ENCODE data around the gene PNPLA2.

The PNPLA2 gene

DNA sequence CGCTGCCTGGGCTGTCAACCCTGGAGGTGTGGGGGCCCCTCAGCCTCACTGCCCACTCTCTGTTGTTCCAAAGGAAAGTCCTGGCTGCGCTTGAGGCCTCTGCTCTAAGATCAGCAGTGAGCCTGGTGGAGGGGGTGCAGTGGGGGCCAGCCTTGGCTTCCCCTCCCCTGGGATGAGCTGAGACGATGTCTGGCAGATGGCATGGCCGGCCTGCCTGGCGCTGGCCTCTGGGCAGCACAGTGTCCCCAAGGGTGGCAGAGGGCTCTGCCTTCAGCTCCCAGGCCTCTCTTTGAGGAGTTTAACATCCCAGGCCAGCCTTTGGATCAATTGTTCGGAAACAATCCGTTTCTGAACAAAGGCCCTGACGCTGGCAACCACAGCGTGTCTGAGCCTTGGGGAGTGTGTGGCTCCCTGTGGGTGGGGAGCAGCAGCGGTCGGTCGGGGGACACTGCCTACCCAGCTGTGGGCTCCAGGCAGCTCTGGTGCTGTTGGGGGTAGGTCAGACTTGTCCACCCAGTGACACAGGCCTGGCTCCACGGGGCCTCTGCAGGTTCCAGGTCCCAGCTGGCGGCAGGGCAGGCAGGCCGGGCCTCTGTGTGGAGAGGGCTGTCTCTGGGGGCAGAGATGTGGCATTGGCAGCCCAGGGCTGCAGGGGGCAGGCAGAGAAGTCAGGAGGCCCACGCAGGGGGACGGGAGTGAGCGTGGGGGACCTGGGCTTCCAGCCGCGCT lies 36.1 kb downstream of the PNPLA2 start:
- no peak for ATAC-seq
- TF ChIP-seq ZFP3 (CRISPR knock-in tag; IDR thresholded peaks at IDR 0.05) = no peak
- TF ChIP-seq ZNF70 (CRISPR knock-in tag; IDR thresholded peaks at IDR 0.05) = no peak
- no peak for TF ChIP-seq RARB (CRISPR knock-in tag; IDR thresholded peaks at IDR 0.05)
- TF ChIP-seq, protein P1, sequence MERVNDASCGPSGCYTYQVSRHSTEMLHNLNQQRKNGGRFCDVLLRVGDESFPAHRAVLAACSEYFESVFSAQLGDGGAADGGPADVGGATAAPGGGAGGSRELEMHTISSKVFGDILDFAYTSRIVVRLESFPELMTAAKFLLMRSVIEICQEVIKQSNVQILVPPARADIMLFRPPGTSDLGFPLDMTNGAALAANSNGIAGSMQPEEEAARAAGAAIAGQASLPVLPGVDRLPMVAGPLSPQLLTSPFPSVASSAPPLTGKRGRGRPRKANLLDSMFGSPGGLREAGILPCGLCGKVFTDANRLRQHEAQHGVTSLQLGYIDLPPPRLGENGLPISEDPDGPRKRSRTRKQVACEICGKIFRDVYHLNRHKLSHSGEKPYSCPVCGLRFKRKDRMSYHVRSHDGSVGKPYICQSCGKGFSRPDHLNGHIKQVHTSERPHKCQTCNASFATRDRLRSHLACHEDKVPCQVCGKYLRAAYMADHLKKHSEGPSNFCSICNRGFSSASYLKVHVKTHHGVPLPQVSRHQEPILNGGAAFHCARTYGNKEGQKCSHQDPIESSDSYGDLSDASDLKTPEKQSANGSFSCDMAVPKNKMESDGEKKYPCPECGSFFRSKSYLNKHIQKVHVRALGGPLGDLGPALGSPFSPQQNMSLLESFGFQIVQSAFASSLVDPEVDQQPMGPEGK (CRISPR knock-in tag; IDR thresholded peaks at IDR 0.05; ENCODE audit: borderline replicate concordance) = no peak
- TF ChIP-seq, protein P2, sequence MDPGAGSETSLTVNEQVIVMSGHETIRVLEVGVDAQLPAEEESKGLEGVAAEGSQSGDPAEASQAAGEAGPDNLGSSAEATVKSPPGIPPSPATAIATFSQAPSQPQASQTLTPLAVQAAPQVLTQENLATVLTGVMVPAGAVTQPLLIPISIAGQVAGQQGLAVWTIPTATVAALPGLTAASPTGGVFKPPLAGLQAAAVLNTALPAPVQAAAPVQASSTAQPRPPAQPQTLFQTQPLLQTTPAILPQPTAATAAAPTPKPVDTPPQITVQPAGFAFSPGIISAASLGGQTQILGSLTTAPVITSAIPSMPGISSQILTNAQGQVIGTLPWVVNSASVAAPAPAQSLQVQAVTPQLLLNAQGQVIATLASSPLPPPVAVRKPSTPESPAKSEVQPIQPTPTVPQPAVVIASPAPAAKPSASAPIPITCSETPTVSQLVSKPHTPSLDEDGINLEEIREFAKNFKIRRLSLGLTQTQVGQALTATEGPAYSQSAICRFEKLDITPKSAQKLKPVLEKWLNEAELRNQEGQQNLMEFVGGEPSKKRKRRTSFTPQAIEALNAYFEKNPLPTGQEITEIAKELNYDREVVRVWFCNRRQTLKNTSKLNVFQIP (CRISPR knock-in tag; IDR thresholded peaks at IDR 0.05; ENCODE audit: borderline replicate concordance, low read depth) = no peak
- no peak for TF ChIP-seq ZC3H10 (CRISPR knock-in tag; IDR thresholded peaks at IDR 0.05)
- TF ChIP-seq ISL1 (CRISPR knock-in tag; IDR thresholded peaks at IDR 0.05) = no peak
- TF ChIP-seq, protein P3, sequence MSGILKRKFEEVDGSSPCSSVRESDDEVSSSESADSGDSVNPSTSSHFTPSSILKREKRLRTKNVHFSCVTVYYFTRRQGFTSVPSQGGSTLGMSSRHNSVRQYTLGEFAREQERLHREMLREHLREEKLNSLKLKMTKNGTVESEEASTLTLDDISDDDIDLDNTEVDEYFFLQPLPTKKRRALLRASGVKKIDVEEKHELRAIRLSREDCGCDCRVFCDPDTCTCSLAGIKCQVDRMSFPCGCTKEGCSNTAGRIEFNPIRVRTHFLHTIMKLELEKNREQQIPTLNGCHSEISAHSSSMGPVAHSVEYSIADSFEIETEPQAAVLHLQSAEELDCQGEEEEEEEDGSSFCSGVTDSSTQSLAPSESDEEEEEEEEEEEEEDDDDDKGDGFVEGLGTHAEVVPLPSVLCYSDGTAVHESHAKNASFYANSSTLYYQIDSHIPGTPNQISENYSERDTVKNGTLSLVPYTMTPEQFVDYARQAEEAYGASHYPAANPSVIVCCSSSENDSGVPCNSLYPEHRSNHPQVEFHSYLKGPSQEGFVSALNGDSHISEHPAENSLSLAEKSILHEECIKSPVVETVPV (CRISPR knock-in tag; IDR thresholded peaks at IDR 0.05) = no peak
- TF ChIP-seq SNAI2 (CRISPR knock-in tag; IDR thresholded peaks at IDR 0.05) = no peak
- no peak for TF ChIP-seq CSDC2 (CRISPR knock-in tag; IDR thresholded peaks at IDR 0.05)
- no peak for TF ChIP-seq ESRRG (CRISPR knock-in tag; IDR thresholded peaks at IDR 0.05)
- no peak for TF ChIP-seq ZNF8 (CRISPR knock-in tag; IDR thresholded peaks at IDR 0.05)

DNA sequence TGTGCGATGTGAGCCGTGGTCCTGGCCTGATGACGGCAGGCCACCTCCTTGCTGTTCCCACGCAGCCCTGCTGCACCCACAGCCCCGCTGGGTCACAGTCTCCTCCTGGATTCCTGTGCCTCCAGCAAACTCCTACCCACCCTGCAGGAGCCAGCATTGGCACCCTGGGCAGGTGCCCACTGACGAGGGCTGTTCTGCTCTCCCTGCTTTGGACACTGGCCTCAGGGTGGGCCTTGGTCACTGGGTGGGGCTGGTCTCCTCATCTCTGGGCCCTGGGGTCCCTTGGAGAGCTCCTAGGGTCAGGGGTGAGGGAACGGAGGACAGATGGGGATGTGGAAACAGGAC lies 36.6 kb downstream of the PNPLA2 start:
- TF ChIP-seq ZFP30 (CRISPR knock-in tag; IDR thresholded peaks at IDR 0.05) (no peak), ZFP3 (CRISPR knock-in tag; IDR thresholded peaks at IDR 0.05) (peak; percentile 90)
- ATAC-seq = no peak

DNA sequence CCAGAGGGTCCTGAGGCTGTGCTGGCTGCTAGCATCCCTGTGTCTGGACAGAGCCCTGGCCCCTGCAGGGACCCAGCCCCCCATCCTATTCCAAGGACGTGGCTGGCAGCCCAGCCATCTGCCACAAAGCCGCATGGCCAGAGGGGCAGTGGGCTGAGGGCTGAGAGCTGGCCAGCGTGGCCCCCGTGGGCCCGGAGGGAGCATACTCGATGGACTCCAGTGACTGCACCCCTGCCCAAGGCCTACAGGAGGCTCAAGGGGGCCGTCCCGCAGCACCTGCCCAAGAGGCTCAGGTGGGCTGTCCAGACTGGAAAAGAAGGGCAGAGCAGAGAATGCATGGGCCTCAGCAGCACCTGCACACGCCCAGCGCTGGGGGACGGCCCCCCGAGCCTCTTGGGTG lies 37.1 kb downstream of the PNPLA2 start:
- no peak for ATAC-seq
- TF ChIP-seq CSDC2 (CRISPR knock-in tag; IDR thresholded peaks at IDR 0.05) = no peak
- no peak for TF ChIP-seq ZFP3 (CRISPR knock-in tag; IDR thresholded peaks at IDR 0.05)
- TF ChIP-seq, protein P1 (CRISPR knock-in tag; IDR thresholded peaks at IDR 0.05; ENCODE audit: borderline replicate concordance) = no peak
- TF ChIP-seq, protein P3 (CRISPR knock-in tag; IDR thresholded peaks at IDR 0.05) = no peak
- no peak for TF ChIP-seq RARB (CRISPR knock-in tag; IDR thresholded peaks at IDR 0.05)
- TF ChIP-seq TOX (CRISPR knock-in tag; IDR thresholded peaks at IDR 0.05; ENCODE audit: borderline replicate concordance) = no peak
- TF ChIP-seq, protein P4, sequence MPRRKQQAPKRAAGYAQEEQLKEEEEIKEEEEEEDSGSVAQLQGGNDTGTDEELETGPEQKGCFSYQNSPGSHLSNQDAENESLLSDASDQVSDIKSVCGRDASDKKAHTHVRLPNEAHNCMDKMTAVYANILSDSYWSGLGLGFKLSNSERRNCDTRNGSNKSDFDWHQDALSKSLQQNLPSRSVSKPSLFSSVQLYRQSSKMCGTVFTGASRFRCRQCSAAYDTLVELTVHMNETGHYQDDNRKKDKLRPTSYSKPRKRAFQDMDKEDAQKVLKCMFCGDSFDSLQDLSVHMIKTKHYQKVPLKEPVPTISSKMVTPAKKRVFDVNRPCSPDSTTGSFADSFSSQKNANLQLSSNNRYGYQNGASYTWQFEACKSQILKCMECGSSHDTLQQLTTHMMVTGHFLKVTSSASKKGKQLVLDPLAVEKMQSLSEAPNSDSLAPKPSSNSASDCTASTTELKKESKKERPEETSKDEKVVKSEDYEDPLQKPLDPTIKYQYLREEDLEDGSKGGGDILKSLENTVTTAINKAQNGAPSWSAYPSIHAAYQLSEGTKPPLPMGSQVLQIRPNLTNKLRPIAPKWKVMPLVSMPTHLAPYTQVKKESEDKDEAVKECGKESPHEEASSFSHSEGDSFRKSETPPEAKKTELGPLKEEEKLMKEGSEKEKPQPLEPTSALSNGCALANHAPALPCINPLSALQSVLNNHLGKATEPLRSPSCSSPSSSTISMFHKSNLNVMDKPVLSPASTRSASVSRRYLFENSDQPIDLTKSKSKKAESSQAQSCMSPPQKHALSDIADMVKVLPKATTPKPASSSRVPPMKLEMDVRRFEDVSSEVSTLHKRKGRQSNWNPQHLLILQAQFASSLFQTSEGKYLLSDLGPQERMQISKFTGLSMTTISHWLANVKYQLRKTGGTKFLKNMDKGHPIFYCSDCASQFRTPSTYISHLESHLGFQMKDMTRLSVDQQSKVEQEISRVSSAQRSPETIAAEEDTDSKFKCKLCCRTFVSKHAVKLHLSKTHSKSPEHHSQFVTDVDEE (CRISPR knock-in tag; IDR thresholded peaks at IDR 0.05) = no peak
- TF ChIP-seq, protein P5, sequence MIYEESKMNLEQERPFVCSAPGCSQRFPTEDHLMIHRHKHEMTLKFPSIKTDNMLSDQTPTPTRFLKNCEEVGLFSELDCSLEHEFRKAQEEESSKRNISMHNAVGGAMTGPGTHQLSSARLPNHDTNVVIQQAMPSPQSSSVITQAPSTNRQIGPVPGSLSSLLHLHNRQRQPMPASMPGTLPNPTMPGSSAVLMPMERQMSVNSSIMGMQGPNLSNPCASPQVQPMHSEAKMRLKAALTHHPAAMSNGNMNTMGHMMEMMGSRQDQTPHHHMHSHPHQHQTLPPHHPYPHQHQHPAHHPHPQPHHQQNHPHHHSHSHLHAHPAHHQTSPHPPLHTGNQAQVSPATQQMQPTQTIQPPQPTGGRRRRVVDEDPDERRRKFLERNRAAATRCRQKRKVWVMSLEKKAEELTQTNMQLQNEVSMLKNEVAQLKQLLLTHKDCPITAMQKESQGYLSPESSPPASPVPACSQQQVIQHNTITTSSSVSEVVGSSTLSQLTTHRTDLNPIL (CRISPR knock-in tag; IDR thresholded peaks at IDR 0.05; ENCODE audit: low read depth) = no peak
- TF ChIP-seq SNAI2 (CRISPR knock-in tag; IDR thresholded peaks at IDR 0.05) = no peak
- TF ChIP-seq ZNF70 (CRISPR knock-in tag; IDR thresholded peaks at IDR 0.05) = no peak
